GM18909 (cell line): ENCODE measurements around the gene DCAF11.

Experiments used
- ATAC-seq: cut with Tn5 transposase; IDR thresholded peaks from one replicate; pipeline ENCODE4 v1.9.1; 2021; ENCODE audit warnings: mild to moderate bottlenecking; ENCODE audit not compliant: unreplicated experiment, poor library complexity

Gene DCAF11

GRCh38 chr14:24136684-24137528, 22.3 kb downstream of the DCAF11 start:
- ATAC-seq, result no peak

- no peak for ATAC-seq
These were observed 23.2 kb downstream of the DCAF11 start for GRCh38 chr14:24137529-24138395.

GRCh38 chr14:24138396-24139271, 24.1 kb downstream of the DCAF11 start:
- no peak for ATAC-seq

GRCh38 chr14:24139272-24139934, 24.8 kb downstream of the DCAF11 start:
- ATAC-seq, result no peak

GRCh38 chr14:24141097-24141880, 26.7 kb downstream of the DCAF11 start, which contains the start of gene EMC9:
Gene EMC9, minus strand, starts transcription at chr14:24141591. Its CDS starts 287 bp downstream, at chr14:24141304.
- peak; percentile 88 for ATAC-seq

DNA sequence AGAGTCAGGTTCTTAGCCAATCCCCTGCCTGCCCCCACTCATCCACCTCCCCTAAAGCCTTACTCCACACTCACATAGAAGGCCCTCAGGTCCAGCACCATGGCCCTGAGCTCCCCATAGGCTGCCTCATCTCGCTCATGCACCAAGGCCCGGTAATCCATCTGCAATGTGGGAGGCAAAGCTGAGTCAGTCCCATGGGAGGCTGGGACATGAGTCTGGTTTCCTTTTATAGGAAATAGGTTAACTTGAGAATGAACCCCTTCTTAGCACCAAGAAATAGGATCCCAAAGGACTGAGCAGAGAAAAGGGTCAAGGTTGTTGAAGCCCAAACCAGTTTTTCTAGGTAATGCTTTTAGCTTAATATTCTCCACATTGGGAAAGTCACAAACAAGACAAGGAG, 28.9 kb downstream of the DCAF11 start:
- no peak for ATAC-seq

- no peak for ATAC-seq
These were observed 29.9 kb downstream of the DCAF11 start for GRCh38 chr14:24144451-24144850.

- no peak for ATAC-seq
These were observed 30.6 kb downstream of the DCAF11 start for GRCh38 chr14:24145219-24145618.

- no peak for ATAC-seq
These were observed 31.3 kb downstream of the DCAF11 start for GRCh38 chr14:24145690-24146452.

DNA sequence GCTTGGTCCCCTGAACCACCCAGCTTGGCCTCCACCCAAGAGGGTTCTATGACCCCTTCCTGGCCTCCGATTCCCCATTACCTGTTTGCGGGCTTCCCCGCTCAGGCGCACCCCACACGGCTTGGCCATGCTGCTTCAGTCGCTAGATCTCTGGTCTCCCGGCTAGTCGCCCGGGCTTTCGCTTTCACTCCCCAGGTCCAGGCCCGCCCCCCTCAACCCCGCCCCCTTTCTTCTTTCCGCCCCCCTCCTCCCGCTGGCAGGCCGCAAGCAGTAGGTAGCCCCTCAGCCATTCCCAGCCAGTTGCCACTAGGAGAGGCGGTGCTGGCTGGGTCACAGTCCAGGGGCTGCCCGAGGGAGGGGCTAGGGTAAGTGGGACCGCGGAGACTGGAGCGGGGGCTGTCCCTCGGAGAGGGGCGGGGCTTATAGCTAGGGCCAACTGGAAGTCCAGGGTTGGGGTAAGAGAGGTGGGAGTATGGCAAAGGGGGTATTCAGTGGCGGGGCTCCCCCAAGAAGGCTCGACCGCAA, 31.9 kb downstream of the DCAF11 start, which contains the start of gene PSME2:
PSME2 (minus strand) TSS at position 158 of the 525 bp plus-strand sequence; CDS start at position 129, 29 bp downstream.
- peak; percentile 66 for ATAC-seq

DNA sequence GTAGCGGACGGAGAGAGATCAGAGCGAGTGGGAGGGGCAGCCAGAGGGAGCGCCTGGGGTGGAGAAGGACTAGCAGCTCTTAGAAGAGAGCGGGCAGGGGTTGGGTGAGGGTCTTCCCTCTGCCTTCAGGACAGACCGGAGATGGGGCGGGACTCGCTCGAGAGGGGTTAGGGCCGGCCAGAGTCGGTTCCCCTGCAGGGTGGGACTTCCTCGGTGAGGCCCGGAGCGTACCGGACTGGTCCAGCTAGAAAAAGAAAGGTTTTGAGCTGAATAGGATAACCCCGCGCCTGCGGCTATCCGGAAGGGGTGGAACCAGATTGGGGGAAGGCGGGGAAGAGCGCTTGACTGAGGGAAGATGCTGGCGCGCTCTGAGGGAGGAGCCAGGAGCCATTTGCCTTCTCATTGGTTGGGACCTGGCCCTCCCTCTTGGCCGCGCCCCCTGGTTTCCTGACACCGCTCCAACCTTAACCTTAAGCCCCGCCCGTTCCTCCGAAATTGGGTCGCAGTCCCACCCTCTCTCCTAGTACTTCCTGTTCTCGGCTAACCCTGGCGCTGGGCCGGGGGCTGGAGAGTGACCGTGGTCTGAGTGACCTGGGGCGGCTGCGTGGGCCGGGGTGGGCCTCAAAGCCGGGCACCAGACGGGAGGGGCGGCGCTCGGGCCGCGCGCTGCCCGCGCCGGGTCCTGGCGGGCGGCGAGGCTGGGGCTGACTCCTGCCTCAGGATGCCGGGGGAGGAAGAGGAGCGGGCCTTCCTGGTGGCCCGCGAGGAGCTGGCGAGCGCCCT, 32.6 kb downstream of the DCAF11 start, which contains the start of gene RNF31:
RNF31 (plus strand) TSS at position 521 of the 783 bp plus-strand sequence; CDS start at position 722, 201 bp downstream.
- peak; percentile 82 for ATAC-seq

- ATAC-seq, result no peak
These were observed 33.3 kb downstream of the DCAF11 start for GRCh38 chr14:24147761-24148428.

GRCh38 chr14:24149302-24149969, 34.9 kb downstream of the DCAF11 start:
- no peak for ATAC-seq

GRCh38 chr14:24150061-24150460, 35.5 kb downstream of the DCAF11 start:
- ATAC-seq, result no peak

DNA sequence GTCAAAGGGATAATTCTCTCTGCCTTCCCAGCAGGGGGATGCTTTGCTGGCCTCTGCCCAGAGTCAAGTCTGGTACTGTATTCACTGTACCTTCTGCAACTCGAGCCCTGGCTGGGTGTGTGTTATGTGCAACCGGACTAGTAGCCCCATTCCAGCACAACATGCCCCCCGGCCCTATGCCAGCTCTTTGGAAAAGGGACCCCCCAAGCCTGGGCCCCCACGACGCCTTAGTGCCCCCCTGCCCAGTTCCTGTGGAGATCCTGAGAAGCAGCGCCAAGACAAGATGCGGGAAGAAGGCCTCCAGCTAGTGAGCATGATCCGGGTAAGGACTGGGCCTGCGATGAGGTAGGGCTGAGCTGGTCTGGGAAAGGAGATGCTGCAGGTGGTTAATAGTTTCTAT, 36.0 kb downstream of the DCAF11 start:
- ATAC-seq, result no peak

DNA sequence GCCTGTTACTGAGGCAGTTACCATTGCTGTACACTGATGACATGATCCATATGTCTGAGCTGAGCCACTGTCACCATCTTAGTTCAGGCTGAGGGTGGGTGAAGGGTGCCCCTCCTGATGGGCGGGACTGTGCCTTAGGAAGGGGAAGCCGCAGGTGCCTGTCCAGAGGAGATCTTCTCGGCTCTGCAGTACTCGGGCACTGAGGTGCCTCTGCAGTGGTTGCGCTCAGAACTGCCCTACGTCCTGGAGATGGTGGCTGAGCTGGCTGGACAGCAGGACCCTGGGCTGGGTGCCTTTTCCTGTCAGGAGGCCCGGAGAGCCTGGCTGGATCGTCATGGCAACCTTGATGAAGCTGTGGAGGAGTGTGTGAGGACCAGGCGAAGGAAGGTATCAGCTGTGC, 36.4 kb downstream of the DCAF11 start:
- ATAC-seq, result no peak
